ENCODE results near the gene REXO1. TPM values are rescaled to one million over a fixed set of nuclear protein-coding genes. Genes with fewer than 3 reads are reported as not detected.
A peak's percentile ranks its signal among the peaks of the same experiment; 100 is the strongest.

REXO1 gene
- total RNA-seq, 1 donor from 2014 or later: 34.2 TPM

DNA sequence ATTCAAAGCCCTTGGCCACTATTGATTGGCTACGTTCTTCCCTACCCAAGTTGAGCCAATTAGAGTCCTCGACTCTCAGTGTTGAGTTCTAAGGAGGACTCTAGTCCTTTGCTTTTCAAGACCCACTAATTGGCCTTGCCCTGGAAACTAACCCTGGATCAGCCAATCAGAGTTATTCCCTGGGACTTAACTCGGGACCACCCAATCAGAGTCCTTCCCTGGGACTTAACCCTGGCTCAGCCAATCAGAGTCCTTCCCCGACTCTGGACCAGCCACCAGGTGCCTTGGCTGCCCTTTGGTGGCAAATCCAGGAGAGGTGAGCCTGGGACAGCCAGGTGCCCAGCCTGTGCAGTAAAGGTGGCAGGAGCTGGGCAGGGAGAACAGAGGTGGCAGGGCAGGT, 64.9 kb downstream of the REXO1 start:
- intact Hi-C loops (cut with DNase I): no loop called here
- DNase-seq (ENCODE audit: low spot score) (no peak), ATAC-seq (no peak)

DNA sequence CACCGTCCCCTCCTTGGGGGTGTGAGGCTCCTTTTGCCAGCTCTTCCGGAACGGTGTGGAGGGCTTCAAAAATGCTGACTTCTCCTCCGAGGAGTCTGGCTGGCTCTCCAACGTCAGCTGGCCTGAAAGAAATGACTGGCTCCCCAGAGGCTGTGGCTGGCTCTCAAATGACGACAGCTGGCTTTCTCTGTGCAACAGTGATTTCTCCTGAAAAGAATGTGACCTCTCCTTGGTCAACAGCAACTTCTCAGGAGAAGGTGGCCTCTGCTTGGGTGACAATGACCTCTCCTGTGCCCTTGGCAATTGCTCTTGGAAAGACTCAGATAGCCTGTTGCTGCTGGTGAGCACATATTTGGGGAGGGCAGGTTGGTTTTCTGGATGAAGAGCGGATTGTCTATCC, 65.8 kb downstream of the REXO1 start:
- ATAC-seq (no peak), DNase-seq (ENCODE audit: low spot score) (no peak)
- intact Hi-C loops (cut with DNase I): no loop called here

DNA sequence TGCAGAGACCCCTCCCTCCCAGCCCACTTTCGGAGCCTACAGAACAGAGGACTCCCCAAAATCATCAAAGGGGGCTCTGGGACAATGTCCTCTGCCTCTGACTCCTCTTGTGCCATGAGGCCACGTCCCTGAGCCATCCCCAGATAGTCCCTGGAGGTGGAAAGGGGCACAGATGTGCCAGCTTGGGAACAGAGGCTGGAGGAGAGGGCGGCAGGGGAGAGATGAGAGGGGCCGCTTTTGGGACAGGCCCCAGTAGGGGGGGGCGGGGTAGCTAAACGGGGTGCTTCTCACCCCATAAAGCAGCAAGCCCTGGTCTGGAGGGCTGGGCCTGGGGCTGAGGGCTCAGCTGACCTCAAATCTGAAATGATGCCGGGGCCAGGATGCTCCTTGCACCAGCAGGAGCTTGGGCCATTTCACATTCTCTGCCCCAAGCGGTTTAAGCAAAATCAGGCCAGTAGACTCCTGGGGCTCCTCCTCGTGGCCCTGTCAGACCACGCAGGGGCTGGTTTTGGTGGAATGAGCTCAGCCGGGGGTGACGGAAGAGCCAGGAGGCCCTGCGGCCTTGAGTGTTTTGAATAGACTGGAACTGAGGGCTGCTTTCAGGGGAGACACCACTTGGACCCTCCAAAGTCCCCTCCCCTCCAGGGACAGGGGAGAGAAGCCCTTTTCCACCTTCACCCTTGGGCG, 67.9 kb downstream of the REXO1 start:
- no peak for DNase-seq (ENCODE audit: low spot score)
- intact Hi-C loops (cut with DNase I): no loop called here
- ATAC-seq: no peak

DNA sequence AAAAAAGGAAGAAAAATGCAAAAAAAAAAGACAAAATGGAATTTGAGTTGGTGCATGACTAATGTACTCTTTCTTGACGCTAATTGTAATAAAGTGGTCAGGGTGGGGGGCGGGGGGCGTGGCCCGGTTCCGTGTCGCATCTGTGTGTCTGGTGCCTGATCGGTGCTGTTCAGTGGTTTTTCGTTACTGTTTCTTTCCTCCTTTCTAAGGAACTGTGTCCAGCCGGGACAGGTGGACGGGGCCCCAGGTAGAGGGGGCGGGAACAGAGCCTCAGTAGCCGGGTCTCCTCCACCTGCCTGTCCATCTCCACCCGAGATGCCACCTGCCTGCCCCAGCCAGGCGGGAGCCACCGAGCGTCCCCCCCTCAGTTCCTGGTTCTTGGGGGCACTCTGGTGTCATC, 68.7 kb downstream of the REXO1 start:
- intact Hi-C loops (cut with DNase I): loop anchor here (10.0 kb wide), 1 partner anchor 355 kb away; no protein-coding TSS in a partner anchor
- DNase-seq (ENCODE audit: low spot score) (no peak), ATAC-seq (no peak)

DNA sequence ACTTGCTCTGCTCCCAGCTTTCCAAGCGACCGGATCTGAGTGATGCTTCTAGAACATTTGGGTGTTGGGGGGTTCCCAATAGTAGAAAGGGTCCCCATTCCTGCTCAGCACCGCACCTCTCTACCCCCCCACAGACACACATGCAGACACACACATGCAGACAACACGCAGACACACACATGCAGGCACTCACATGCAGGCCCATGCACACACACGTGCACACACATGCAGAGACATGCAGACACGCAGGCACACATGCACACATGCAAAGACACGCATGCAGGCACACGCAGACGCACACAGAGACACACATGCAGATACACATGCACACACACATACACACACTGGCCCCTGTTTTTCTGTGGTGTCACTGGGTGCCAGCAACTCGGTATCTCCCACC, 71.1 kb downstream of the REXO1 start:
- intact Hi-C loops (cut with DNase I): loop anchor here (10.0 kb wide), 1 partner anchor 358 kb away; no protein-coding TSS in a partner anchor
- ATAC-seq: no peak
- no peak for DNase-seq (ENCODE audit: low spot score)

DNA sequence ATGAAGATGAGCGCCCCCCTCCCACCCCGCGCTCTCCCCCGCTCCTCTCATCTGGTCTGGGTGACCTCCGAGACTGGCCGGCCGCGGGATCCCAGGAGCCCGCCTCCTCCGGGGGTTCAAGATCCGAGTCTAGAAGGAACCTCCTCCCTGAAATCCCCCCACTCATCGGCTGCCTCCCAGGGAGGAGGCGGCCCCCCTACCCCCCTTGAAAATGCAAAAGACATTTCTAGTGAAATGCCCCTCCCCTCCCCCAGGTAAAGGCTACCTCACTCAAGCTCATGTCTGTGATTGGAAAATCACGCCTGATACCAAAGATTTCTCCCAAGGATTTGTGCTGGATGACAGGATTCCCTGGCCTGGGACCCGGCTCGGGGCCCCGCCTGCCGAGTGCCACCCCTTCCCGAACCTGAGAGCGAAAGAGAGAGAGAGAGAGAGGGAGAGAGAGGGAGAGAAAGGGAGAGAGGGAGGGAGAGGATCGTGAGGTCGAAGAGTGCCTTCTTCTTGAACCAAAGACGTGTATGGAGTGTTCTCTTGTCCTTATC, 71.6 kb downstream of the REXO1 start:
- ATAC-seq: no peak
- intact Hi-C loops (cut with DNase I): loop anchor here (10.0 kb wide), 1 partner anchor 358 kb away; no protein-coding TSS in a partner anchor
- DNase-seq (ENCODE audit: low spot score): no peak

DNA sequence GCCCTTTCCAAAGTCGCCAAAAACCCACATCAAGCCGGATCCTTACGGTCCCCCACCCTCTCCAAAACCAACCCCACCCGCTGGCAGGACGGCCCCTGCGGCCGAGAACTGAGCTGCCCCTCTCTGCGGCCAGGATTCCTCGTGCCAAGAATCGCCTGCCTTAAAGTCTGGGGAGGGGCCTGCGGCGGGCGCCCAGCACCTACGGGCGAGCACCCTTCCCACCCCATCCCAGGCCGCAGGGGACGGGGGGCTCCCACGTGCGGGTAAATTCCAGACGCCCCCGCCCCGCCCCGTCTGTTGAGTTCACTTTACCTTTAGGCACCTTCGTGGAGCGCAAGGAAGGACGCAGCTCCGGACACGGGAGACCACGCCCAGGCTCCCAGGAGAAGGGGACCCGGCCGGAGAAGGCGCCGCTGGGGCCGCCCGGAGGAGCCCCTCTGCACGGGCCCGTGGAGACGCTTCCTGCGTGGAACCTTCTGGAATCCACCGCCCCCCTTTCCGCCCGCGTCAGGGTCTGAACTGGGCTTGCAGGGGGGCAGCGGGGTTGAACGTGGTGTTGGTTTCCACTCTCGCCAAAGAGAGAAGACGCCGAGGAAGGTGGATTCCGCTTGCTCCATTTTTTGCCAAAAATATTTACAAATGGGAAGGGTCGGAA, 72.2 kb downstream of the REXO1 start:
- DNase-seq (ENCODE audit: low spot score): no peak
- ATAC-seq: no peak
- intact Hi-C loops (cut with DNase I): loop anchor here (10.0 kb wide), 1 partner anchor 359 kb away; no protein-coding TSS in a partner anchor

DNA sequence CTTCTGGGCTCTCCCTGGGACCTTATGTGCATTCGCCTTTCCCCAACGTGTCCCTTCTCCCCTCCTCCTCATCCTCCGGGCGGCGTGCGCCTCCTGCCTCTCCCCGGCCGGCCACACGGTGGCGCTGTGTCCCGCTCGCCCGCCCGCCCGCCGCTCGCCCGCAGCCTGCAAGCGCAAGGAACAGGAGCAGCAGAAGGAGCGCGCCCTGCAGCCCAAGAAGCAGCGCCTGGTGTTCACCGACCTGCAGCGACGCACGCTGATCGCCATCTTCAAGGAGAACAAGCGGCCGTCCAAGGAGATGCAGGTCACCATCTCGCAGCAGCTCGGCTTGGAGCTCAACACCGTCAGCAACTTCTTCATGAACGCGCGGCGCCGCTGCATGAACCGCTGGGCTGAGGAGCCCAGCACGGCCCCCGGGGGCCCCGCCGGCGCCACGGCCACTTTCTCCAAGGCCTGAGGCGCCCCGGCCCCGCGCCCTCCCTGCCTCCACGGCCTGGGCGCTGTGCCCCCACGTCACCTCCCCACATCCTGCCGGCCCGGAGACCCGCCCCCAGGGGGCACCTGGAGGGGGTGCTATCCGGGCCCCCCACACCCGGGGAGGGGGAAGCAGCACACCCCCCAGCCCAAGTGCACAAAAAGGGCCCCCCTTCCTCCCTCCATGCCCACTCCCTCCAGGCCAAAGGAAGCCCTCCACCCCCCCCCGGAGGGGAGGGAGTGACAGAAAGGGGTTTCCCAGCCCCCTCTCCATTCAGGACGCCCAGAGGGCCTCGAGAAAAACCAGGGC, 73.1 kb downstream of the REXO1 start:
- intact Hi-C loops (cut with DNase I): loop anchor here (10.0 kb wide), 1 partner anchor 360 kb away; no protein-coding TSS in a partner anchor
- ATAC-seq (no peak), DNase-seq (ENCODE audit: low spot score) (no peak)

DNA sequence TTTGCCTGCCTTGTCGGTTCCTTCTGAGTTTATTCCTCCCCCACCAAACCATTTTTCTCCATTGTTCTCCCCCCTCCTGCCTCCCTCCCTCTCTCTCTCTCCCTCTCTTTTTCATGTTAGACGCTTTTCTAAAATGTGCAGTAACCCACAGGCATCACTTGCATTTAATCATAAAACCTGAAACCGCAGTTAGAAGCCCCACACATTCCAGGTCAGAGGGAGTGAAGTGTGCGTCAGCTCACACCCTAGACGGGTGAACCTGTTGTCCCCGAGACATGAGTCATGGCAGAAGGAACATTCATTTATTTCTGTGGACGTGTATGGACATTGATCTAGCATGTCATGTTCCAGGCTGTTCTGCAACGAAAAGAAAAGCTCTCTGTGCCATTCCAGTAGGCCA, 75.1 kb downstream of the REXO1 start:
- DNase-seq (ENCODE audit: low spot score) (no peak), ATAC-seq (no peak)
- intact Hi-C loops (cut with DNase I): loop anchor here (10.0 kb wide), 1 partner anchor 362 kb away; no protein-coding TSS in a partner anchor

DNA sequence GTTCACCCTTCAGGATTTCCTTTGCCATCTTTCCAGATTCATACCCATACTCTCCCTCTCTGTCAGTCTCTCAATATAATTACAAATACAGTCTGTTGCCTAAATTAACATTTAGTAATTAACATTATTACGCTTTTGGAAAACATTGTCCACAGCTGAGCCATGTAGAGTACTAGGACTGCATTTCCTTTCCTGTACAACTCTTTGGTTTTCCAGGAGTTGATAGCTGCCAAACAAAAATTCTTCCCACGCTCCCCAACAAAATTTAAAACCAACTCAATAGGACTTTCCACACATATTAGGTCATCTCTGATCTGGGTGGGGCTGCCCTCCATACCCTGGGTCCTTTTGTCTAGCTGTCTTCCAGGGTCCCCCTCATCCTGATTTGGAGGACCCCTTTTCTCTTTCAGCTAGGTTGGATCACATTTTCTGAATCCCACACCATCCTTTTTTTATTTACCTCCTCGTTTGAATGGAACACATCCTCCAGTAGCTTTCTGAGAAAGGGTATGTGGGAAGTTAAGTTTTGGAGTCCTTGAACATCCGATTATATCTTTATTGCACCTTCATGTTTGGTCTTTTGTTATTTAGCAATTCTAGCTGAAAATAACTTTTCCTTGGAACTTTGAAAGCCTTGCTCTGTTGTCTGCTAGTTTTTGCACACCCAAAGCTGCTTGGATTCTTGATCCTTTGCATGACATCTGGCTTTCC, 77.3 kb downstream of the REXO1 start:
- ATAC-seq (no peak), DNase-seq (ENCODE audit: low spot score) (no peak)
- intact Hi-C loops (cut with DNase I): loop anchor here (1.0 to 10.0 kb wide), 2 partner anchors 29 to 364 kb away; no protein-coding TSS in a partner anchor

DNA sequence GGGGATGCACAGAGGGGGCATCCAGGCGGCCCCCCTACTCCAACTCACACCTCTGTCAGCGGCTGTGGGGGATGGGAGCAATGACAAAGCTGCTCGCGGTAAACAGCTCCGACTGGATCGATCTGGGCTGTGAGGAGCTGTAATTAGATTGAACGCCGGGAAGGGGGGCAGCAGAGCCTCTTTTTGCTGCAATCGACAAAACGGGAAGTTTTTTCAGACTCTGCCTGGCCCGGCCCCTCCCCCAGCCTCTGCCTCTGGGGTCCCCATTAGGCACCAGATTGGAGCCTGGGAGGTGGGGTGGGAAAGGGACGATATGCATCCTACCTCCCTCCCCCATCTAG, 78.7 kb downstream of the REXO1 start:
- no peak for DNase-seq (ENCODE audit: low spot score)
- no peak for ATAC-seq
- intact Hi-C loops (cut with DNase I): loop anchor here (5.0 kb wide), 1 partner anchor 222 kb away; no protein-coding TSS in a partner anchor

DNA sequence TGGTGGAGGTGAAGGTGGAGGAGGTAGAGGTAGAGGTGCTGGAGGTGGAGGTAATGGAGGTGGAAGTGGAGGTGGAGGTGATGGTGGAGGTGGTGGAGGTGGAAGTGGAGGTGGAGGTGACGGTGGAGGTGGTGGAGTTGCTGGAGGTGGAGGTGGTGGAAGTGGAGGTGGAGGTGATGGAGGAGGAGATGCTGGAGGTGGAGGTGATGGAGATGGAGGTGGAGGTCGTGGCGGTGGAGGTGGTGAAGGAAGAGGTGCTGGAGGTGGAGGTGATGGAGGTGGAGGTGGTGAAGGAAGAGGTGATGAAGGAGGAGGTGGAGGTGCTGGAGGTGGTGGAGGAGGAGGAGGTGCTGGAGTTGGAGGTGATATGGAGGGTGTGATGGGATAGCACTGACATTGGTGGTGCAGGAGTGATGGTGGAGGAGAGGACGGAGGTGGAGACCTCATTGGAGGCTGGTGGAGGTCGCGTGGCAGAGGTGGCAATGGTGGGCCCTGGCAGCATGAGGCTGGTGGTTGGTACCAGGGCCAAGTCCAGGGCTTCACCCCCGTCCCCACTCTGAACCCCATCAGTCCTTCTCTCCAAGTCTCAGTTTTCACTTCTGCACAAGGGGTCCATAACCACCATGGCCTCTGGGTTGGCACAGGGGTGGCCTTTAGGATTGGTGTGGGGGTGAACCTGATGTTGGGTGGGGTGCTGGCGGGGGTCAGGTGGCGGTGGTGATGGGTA, 79.2 kb downstream of the REXO1 start:
- intact Hi-C loops (cut with DNase I): loop anchor here (5.0 kb wide), 1 partner anchor 222 kb away; no protein-coding TSS in a partner anchor
- DNase-seq (ENCODE audit: low spot score): no peak

DNA sequence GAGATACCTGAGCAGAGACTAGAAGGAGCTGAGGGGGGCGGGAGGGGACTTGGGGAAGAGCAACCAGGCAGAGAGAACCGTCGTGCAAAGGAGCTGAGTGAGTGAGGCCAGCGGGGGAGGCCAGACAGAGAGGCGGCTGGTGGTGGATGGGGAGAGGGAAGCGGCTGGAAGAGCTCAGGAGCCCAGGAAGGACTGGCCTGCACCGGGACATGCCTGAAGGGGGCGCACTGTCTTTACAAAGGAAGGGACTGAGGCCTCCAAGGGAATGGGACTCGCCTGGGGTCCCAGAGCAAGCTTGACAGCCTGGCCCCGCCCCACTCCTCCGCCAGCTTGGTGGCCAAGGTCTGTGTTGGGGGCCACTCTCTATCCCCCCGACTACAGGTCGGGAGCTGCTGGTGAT, 80.0 kb downstream of the REXO1 start:
- DNase-seq (ENCODE audit: low spot score): no peak
- no peak for ATAC-seq
- intact Hi-C loops (cut with DNase I): loop anchor here (5.0 kb wide), 1 partner anchor 221 kb away; no protein-coding TSS in a partner anchor

More for the DNA sequence above, 79.2 kb downstream of the REXO1 start:
- no peak for ATAC-seq

DNA sequence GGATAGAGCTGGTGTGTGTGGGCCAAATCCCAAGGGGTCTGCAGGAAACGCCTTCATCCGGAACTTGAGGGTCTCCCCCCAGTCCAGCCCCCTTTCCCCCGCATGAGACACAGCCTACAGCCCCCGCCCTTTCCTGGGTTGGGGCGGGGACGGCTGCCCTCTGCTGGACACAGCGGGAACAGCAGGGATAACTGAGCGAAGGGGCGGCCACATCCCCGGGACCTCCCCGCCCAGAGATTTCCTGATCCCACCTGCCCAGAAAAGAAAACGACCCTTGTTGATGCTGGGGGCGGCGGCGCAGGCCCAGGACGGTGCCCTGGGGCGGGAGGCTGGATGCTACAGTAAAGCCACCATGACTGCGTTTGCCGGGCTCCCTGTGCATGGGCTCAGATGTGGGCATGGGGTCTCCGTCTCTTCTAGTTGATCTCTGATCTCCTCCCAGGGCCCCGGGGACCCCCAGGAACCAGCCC, 80.8 kb downstream of the REXO1 start:
- ATAC-seq: peak; percentile 67
- peak; percentile 74 for DNase-seq (ENCODE audit: low spot score)
- intact Hi-C loops (cut with DNase I): loop anchor here (5.0 kb wide), 1 partner anchor 220 kb away; no protein-coding TSS in a partner anchor

DNA sequence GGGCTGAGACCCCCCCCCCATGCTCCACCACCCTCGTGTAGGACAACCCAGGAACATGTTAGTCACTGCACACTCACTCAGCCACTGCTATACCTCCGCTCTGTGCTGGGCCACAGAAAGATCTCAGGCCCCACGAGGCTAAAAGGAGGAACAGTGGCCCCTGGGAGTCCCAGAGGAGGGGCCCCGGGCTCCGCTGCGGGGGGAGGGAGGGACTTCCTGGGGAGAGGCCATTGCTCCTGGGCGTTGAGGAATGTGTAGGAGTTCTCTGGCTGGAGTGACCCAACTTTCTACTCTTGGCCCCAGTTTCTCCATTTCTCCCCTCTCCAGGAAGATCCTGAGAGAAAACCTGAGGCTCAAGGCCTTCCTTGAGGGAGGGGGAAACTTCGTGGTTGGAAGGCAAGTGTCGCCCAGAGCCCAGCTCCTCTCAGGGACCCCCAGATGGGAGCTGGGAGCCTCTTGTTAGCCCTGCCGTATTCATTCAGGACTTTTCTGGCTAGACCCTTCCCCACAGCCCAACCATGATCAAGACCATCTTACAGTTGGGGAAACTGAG, 81.4 kb downstream of the REXO1 start:
- DNase-seq (ENCODE audit: low spot score) (no peak), ATAC-seq (peak; percentile 31)
- intact Hi-C loops (cut with DNase I): loop anchor here (5.0 kb wide), 1 partner anchor 220 kb away; no protein-coding TSS in a partner anchor

DNA sequence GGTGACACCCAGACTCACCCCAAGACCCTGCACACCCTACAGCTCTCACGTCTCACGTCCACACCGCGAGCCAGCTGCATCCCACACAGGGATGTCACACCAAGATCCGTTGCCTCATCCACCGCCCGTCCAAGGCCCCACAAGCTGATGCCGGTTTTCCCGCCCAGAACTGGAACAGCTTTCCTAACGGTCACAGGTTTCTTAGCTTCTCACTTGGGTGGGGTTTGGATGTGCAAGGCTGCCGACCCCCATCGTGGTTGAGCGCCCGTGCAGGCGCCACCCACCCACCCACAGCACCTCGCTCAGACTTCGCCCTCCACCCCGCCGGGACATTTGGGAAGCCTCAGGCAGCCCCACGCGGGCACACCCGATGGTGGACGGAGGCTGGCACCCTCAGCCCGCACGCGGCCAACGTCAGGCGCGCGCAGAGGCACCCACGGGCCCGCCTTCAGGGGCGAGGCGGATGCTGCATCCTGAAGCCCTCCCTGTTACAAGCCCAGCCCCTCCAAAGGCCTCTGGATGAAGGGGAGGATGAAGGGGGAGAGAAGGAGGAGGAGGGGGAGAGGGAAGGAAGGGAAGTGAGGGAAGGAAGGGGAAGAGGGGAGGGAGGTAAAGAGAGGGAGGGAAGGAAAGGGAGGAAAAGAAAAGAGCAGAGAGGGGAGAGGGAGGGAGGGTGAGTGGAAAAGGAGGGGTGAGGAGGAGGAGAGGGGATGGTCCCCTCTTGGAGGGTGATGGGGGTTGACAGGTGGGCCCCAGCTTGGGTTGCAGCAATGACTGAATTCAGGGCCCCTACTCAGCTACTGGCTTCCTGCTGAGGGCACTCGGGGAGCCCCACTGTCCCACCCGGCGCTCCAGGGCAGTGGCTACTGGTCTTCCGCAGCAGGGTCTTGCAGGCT, 82.1 kb downstream of the REXO1 start:
- ATAC-seq (no peak), DNase-seq (ENCODE audit: low spot score) (no peak)
- intact Hi-C loops (cut with DNase I): loop anchor here (5.0 kb wide), 1 partner anchor 219 kb away; no protein-coding TSS in a partner anchor

Data from sciatic nerve (tissue), 2 donors.